Right lobe of liver (tissue), 6 donors: ENCODE data around the gene OAF. TPM values are rescaled to one million over a fixed set of nuclear protein-coding genes. Genes with fewer than 3 reads are reported as not detected.

Experiments
- ATAC-seq, 4 donors: fragments of 200-7000 bp; cut with Tn5 transposase; one replicate each; pipeline ENCODE4 v1.9.1; 2020; ENCODE audit warnings: mild to moderate bottlenecking in 4 of 4, moderate library complexity in 4 of 4
- DNase-seq, 3 donors: peaks; one replicate each; pipeline ENCODE4 v3.0.0-alpha.2; 2020
- H3K27ac ChIP-seq, 3 donors: fragments of 200-600 bp; one replicate each; pipeline ENCODE4 v1.8.0; 2022
- H3K27me3 ChIP-seq, 2 donors: fragments of 200-600 bp; one replicate each; pipeline ENCODE4 v1.8.0; 2022
- H3K36me3 ChIP-seq, 4 donors: fragments of 200-600 bp; sonication (generic) in 1 of 4; one replicate each; pipeline versions ENCODE4 v1.5.1 to v1.8.0; 2017 to 2022; ENCODE audit warnings: control low read depth in 1 of 4
- H3K4me1 ChIP-seq, 4 donors: fragments of 200-600 bp; sonication (generic) in 1 of 4; one replicate each; pipeline versions ENCODE4 v1.5.1 to v1.8.0; 2017 to 2022; ENCODE audit warnings: control low read depth in 1 of 4
- H3K4me3 ChIP-seq, 3 donors: fragments of 200-600 bp; one replicate each; pipeline ENCODE4 v1.8.0; 2022
- H3K9me3 ChIP-seq, 4 donors: fragments of 200-600 bp; sonication (generic) in 1 of 4; one replicate each; pipeline versions ENCODE4 v1.5.1 to v1.8.0; 2017 to 2022; ENCODE audit warnings: control low read depth in 1 of 4
- CTCF ChIP-seq, 4 donors: fragments of 200-600 bp in 3 of 4; fragments of 450-650 bp in 1 of 4; IDR thresholded peaks; one replicate each; pipeline versions ENCODE4 v1.5.1 to v1.8.0; 2016 to 2022; ENCODE audit warnings: antibody characterized with exemption in 4 of 4, mild to moderate bottlenecking in 2 of 4
- POLR2A ChIP-seq: fragments of 450-650 bp; IDR thresholded peaks from one replicate; pipeline ENCODE4 v1.6.1; 2017; ENCODE audit warnings: antibody characterized with exemption, mild to moderate bottlenecking
- WGBS: methylation state at CpG from one replicate; pipeline ENCODE4 v1.1.6; 2018; ENCODE audit warnings: low coverage, low lambda C conversion rate; ENCODE audit not compliant: insufficient coverage; ENCODE audit errors: missing lambda C conversion rate; 5-methylcytosine and 5-hydroxymethylcytosine counted together
- intact Hi-C, 2 donors: fragments of 100-400 bp; cut with DNase I; formaldehyde crosslinking; loops; one replicate each; pipeline versions ENCODE4 v1.11.2 to v1.14.1; 2022
- total RNA-seq, 6 experiments: library from RNA; depleted of rRNA in 2 of 6; stranded (reverse); fragments of >200 nt in 2 of 6; fragmentation: NEBNext Ultra II Directional in 3 of 6; extraction: Animal tissue kit (Norgen Biotek cat#: 25700) in 3 of 6; gene quantifications; one replicate each; pipeline versions ENCODE4 v1.1.0 to v1.2.4, GENCODE V29; 2016 to 2023
- donor health status: DM: no; HTN: yes; CAD: no.
- donor health status: DM: no; HTN: no; CAD: no.
- donor health status: DM: no; HTN: no; CAD: no.
- donor health status: DM: no; HTN: yes; CAD: no.
- donor health status: DM: no; HTN: yes; CAD: no.

OAF gene
- total RNA-seq, 6 experiments from 2014 or later: 199 to 271 (median 220) TPM

GRCh38 chr11:120258661-120259060 is 47.8 kb downstream of the OAF start:
- intact Hi-C loops: no loop called here
- Histone ChIP-seq H3K4me1 (no peaks in the 10 kb centered on the region), H3K27me3 (no peaks in the 10 kb centered on the region), H3K27ac (no peak overlapping the region), H3K36me3 (no peaks in the 10 kb centered on the region), H3K4me3 (no peak overlapping the region), H3K9me3 (no peaks in the 10 kb centered on the region)
- WGBS: 55% methylated on average over 3 of the region's 3 CpGs
- TF ChIP-seq CTCF (IDR thresholded peaks at IDR 0.05) (no peak), POLR2A (no peak)
- DNase-seq (no peak), ATAC-seq (no peak)

GRCh38 chr11:120259241-120259640 is 48.4 kb downstream of the OAF start:
- WGBS: 100% methylated on average over 1 of the region's 3 CpGs
- ATAC-seq: no peak

GRCh38 chr11:120259988-120260565 is 49.2 kb downstream of the OAF start:
- intact Hi-C loops: no loop called here
- no peak overlapping the region for H3K27ac ChIP-seq
- no peak for TF ChIP-seq POLR2A
- no peak for TF ChIP-seq CTCF (IDR thresholded peaks at IDR 0.05)
- no peaks in the 10 kb centered on the region for H3K36me3 ChIP-seq
- no peak for DNase-seq
- no peaks in the 10 kb centered on the region for H3K27me3 ChIP-seq
- no peaks in the 10 kb centered on the region for H3K4me1 ChIP-seq
- no peak for ATAC-seq
- 33% methylated on average over 1 of the region's 7 CpGs for WGBS
- H3K9me3 ChIP-seq: no peaks in the 10 kb centered on the region
- H3K4me3 ChIP-seq: no peak overlapping the region

More at GRCh38 chr11:120259241-120259640, 48.4 kb downstream of the OAF start:
- no peaks in the 10 kb centered on the region for H3K27me3 ChIP-seq
- H3K36me3 ChIP-seq: no peaks in the 10 kb centered on the region
- H3K27ac ChIP-seq: no peak overlapping the region
- no peak overlapping the region for H3K4me3 ChIP-seq
- intact Hi-C loops: no loop called here
- no peaks in the 10 kb centered on the region for H3K9me3 ChIP-seq
- TF ChIP-seq CTCF (IDR thresholded peaks at IDR 0.05) (no peak), POLR2A (no peak)
- no peaks in the 10 kb centered on the region for H3K4me1 ChIP-seq
- no peak for DNase-seq

GRCh38 chr11:120260616-120261015 is 49.8 kb downstream of the OAF start:
- no peaks in the 10 kb centered on the region for H3K27me3 ChIP-seq
- intact Hi-C loops: no loop called here
- no peak for ATAC-seq
- TF ChIP-seq CTCF (IDR thresholded peaks at IDR 0.05): no peak
- no peak for TF ChIP-seq POLR2A
- no peaks in the 10 kb centered on the region for H3K4me1 ChIP-seq
- no peak for DNase-seq
- 72% methylated on average over 4 of the region's 7 CpGs for WGBS
- H3K36me3 ChIP-seq: no peaks in the 10 kb centered on the region
- H3K9me3 ChIP-seq: no peaks in the 10 kb centered on the region
- H3K27ac ChIP-seq: no peak overlapping the region
- no peak overlapping the region for H3K4me3 ChIP-seq

GRCh38 chr11:120261321-120261720 is 50.5 kb downstream of the OAF start:
- no peak for ATAC-seq
- H3K4me1 ChIP-seq: no peaks in the 10 kb centered on the region
- no peak for DNase-seq
- no peaks in the 10 kb centered on the region for H3K27me3 ChIP-seq
- intact Hi-C loops: no loop called here
- TF ChIP-seq POLR2A (no peak), CTCF (IDR thresholded peaks at IDR 0.05) (no peak)
- no peaks in the 10 kb centered on the region for H3K36me3 ChIP-seq
- no peak overlapping the region for H3K27ac ChIP-seq
- H3K9me3 ChIP-seq: no peaks in the 10 kb centered on the region
- no peak overlapping the region for H3K4me3 ChIP-seq
